H9 (cell line): ENCODE data around the gene KIF18B. TPM values are rescaled to one million over a fixed set of nuclear protein-coding genes. Genes with fewer than 3 reads are reported as not detected.
A peak's percentile ranks its signal among the peaks of the same experiment; 100 is the strongest.

Experiments
- DNase-seq: peaks from one replicate; pipeline ENCODE4 v3.0.0-alpha.2; 2017
- H2AFZ ChIP-seq: one replicate; pipeline ENCODE4 v1.6.1; 2013; ENCODE audit warnings: mild to moderate bottlenecking, low read length, control low read depth, moderate library complexity
- H2AK5ac ChIP-seq: 2 replicates; pipeline ENCODE4 v1.6.1; 2013; ENCODE audit warnings: low read length, control low read depth, mixed read lengths; ENCODE audit not compliant: insufficient read length
- H2BK120ac ChIP-seq: one replicate; pipeline ENCODE4 v1.6.1; 2013; ENCODE audit warnings: low read depth, mild to moderate bottlenecking, low read length, control low read depth, inconsistent platforms; ENCODE audit not compliant: poor library complexity, severe bottlenecking
- H2BK12ac ChIP-seq: 2 replicates; pipeline ENCODE4 v1.6.1; 2013; ENCODE audit warnings: low read length, control low read depth, mixed read lengths, low read depth; ENCODE audit not compliant: insufficient read length
- H2BK15ac ChIP-seq: 2 replicates; pipeline ENCODE4 v1.6.1; 2013; ENCODE audit warnings: low read depth, low read length, control low read depth
- H2BK20ac ChIP-seq: one replicate; pipeline ENCODE4 v1.6.1; 2013; ENCODE audit warnings: low read depth, mild to moderate bottlenecking, low read length, control low read depth, inconsistent platforms; ENCODE audit not compliant: poor library complexity, severe bottlenecking
- H2BK5ac ChIP-seq: 2 replicates; pipeline ENCODE4 v1.6.1; 2013; ENCODE audit warnings: low read length, control low read depth, mixed read lengths; ENCODE audit not compliant: insufficient read length
- H3K14ac ChIP-seq: 2 replicates; pipeline ENCODE4 v1.6.1; 2013; ENCODE audit warnings: low read length, control low read depth; ENCODE audit not compliant: insufficient read depth
- H3K18ac ChIP-seq: 2 replicates; pipeline ENCODE4 v1.6.1; 2013; ENCODE audit warnings: low read depth, mild to moderate bottlenecking, mixed read lengths, low read length, control low read depth; ENCODE audit not compliant: insufficient read length
- H3K23ac ChIP-seq: 2 replicates; pipeline ENCODE4 v1.6.1; 2013; ENCODE audit warnings: low read length, control low read depth, mixed read lengths, low read depth; ENCODE audit not compliant: insufficient read length
- H3K23me2 ChIP-seq: 2 replicates; pipeline ENCODE4 v1.6.1; 2013; ENCODE audit warnings: low read depth, mild to moderate bottlenecking, mixed read lengths, low read length, control low read depth; ENCODE audit not compliant: insufficient read length, poor library complexity, severe bottlenecking
- H3K27ac ChIP-seq: 2 replicates; pipeline ENCODE4 v1.5.1; 2013; ENCODE audit warnings: low read length, control low read depth, mixed read lengths, low read depth; ENCODE audit not compliant: insufficient read length
- H3K27me3 ChIP-seq: 2 replicates; pipeline ENCODE4 v1.6.1; 2013; ENCODE audit warnings: low read length, control low read depth, inconsistent platforms; ENCODE audit not compliant: insufficient read depth
- H3K4ac ChIP-seq: 2 replicates; pipeline ENCODE4 v1.6.1; 2013; ENCODE audit warnings: low read depth, mild to moderate bottlenecking, control low read depth, inconsistent platforms, low read length, moderate library complexity
- H3K4me1 ChIP-seq: 2 replicates; pipeline ENCODE4 v1.6.1; 2013; ENCODE audit warnings: low read length, control low read depth, inconsistent platforms; ENCODE audit not compliant: insufficient read depth
- H3K4me2 ChIP-seq: 2 replicates; pipeline ENCODE4 v1.6.1; 2013; ENCODE audit warnings: low read length, control low read depth, mixed read lengths; ENCODE audit not compliant: insufficient read length, insufficient read depth
- H3K56ac ChIP-seq: 2 replicates; pipeline ENCODE4 v1.6.1; 2013; ENCODE audit warnings: low read depth, mild to moderate bottlenecking, mixed read lengths, low read length, control low read depth; ENCODE audit not compliant: insufficient read length
- H3K79me1 ChIP-seq: 2 replicates; pipeline ENCODE4 v1.6.1; 2013; ENCODE audit warnings: low read depth, mild to moderate bottlenecking, moderate library complexity, low read length, control low read depth, inconsistent platforms; ENCODE audit not compliant: insufficient read depth, poor library complexity, severe bottlenecking
- H3K79me2 ChIP-seq: 2 replicates; pipeline ENCODE4 v1.6.1; 2013; ENCODE audit warnings: low read length, control low read depth, inconsistent platforms; ENCODE audit not compliant: insufficient read depth
- H3K9ac ChIP-seq: 2 replicates; pipeline ENCODE4 v1.6.1; 2013; ENCODE audit warnings: low read length, control low read depth, mixed read lengths; ENCODE audit not compliant: insufficient read length; ENCODE audit errors: extremely low read depth
- H3K9me3 ChIP-seq: one replicate; pipeline ENCODE4 v1.6.1; 2013; ENCODE audit warnings: low read depth, low read length, inconsistent platforms; ENCODE audit not compliant: control insufficient read depth
- H3T11ph ChIP-seq: one replicate; pipeline ENCODE4 v1.6.1; 2013; ENCODE audit warnings: mild to moderate bottlenecking, low read length, control low read depth, inconsistent platforms
- H4K20me1 ChIP-seq: one replicate; pipeline ENCODE4 v1.6.1; 2013; ENCODE audit not compliant: control insufficient read depth, insufficient read length, insufficient read depth
- H4K5ac ChIP-seq: 2 replicates; pipeline ENCODE4 v1.6.1; 2013; ENCODE audit warnings: low read depth, mild to moderate bottlenecking, mixed read lengths, low read length, control low read depth; ENCODE audit not compliant: insufficient read length
- H4K8ac ChIP-seq: replicated peaks from 2 replicates; pipeline ENCODE4 v1.6.1; 2013; ENCODE audit warnings: low read length, control low read depth, mixed read lengths, low read depth; ENCODE audit not compliant: insufficient read length
- H4K91ac ChIP-seq: 2 replicates; pipeline ENCODE4 v1.6.1; 2013; ENCODE audit warnings: low read depth, mild to moderate bottlenecking, moderate library complexity, mixed read lengths, low read length, control low read depth; ENCODE audit not compliant: insufficient read length
- H3K27ac Mint-ChIP-seq, 3 experiments: 2 replicates in 2 of 3; 3 replicates in 1 of 3; pipeline ENCODE4 v1.8.0; 2020 to 2021; ENCODE audit warnings: mixed read lengths in 3 of 3, mild to moderate bottlenecking in 1 of 3, moderate library complexity in 1 of 3
- H3K27me3 Mint-ChIP-seq: 2 replicates; pipeline ENCODE4 v1.8.0; 2021; ENCODE audit warnings: low read depth, mild to moderate bottlenecking, moderate library complexity, mixed read lengths
- H3K36me3 Mint-ChIP-seq, 3 experiments: 2 replicates in 2 of 3; 3 replicates in 1 of 3; pipeline ENCODE4 v1.8.0; 2020 to 2021; ENCODE audit warnings: low read depth in 3 of 3, mixed read lengths in 3 of 3; ENCODE audit not compliant: insufficient read depth in 1 of 3
- H3K4me1 Mint-ChIP-seq, 2 experiments: 2 replicates each; pipeline ENCODE4 v1.8.0; 2020; ENCODE audit warnings: mixed read lengths in 2 of 2
- H3K4me3 Mint-ChIP-seq, 2 experiments: 2 replicates in 1 of 2; 3 replicates in 1 of 2; pipeline ENCODE4 v1.8.0; 2020 to 2021; ENCODE audit warnings: mild to moderate bottlenecking in 2 of 2, mixed read lengths in 2 of 2, moderate library complexity in 1 of 2
- H3K9me3 Mint-ChIP-seq, 2 experiments: 2 replicates in 1 of 2; 3 replicates in 1 of 2; pipeline ENCODE4 v1.8.0; 2020; ENCODE audit warnings: mild to moderate bottlenecking in 2 of 2, mixed read lengths in 2 of 2, moderate library complexity in 1 of 2
- CTCF ChIP-seq: fragments of 200-600 bp; sonication (generic); conservative IDR thresholded peaks from 3 replicates; pipeline ENCODE4 v1.8.0; 2021; ENCODE audit warnings: antibody characterized with exemption, mild to moderate bottlenecking
- WGBS: extraction: QIAGEN DNeasy Blood & Tissue Kit; methylation state at CpG from one replicate; pipeline ENCODE4 v1.1.7; 2013; ENCODE audit warnings: missing lambda C conversion rate, low lambda C conversion rate, mixed read lengths; ENCODE audit not compliant: insufficient read length; ENCODE audit errors: extremely low coverage; 5-methylcytosine and 5-hydroxymethylcytosine counted together
- total RNA-seq: library from RNA; stranded (reverse); gene quantifications from 2 replicates; pipeline ENCODE4 v1.2.1, GENCODE V29; 2021

The KIF18B gene
- total RNA-seq, 1 experiment from 2014 or later, result 51.8 TPM

GRCh38 chr17:44912763-44913544, 34.6 kb downstream of the KIF18B start:
- Histone ChIP-seq H3K27ac (no peak overlapping the region), H3T11ph (no peak overlapping the region), H3K4me1 (peaks cover 2% of the 10 kb centered on the region; the same call in 1 of the 2 replicates), H3K79me2 (no peaks in the 10 kb centered on the region), H4K91ac (no peak overlapping the region), H2BK20ac (no peak overlapping the region), H3K4ac (no peak overlapping the region), H4K8ac (no peak overlapping the region), H2BK12ac (no peak overlapping the region), H3K14ac (no peak overlapping the region), H3K56ac (no peak overlapping the region), H2BK5ac (no peak overlapping the region), H3K4me2 (no peak overlapping the region), H3K9ac (no peak overlapping the region), H4K20me1 (no peaks in the 10 kb centered on the region), H3K18ac (no peak overlapping the region), H3K23ac (no peak overlapping the region), H3K27me3 (peaks cover 2% of the 10 kb centered on the region; the same call in 1 of the 2 replicates), H2BK15ac (no peak overlapping the region), H3K9me3 (no peaks in the 10 kb centered on the region), H2BK120ac (no peak overlapping the region), H2AK5ac (no peak overlapping the region), H3K23me2 (peaks cover 6% of the 10 kb centered on the region), H2AFZ (no peak overlapping the region), H3K79me1 (no peaks in the 10 kb centered on the region), H4K5ac (no peak overlapping the region)
- peaks cover 52% of the 10 kb centered on the region for H3K27me3 Mint-ChIP-seq
- no CpG with 5 or more reads among the region's 14 CpGs for WGBS
- H3K4me3 Mint-ChIP-seq, result peak overlapping the region in 1 of 2 experiments; percentile 6; a peak in 1 of 5 replicates
- no peak overlapping the region for H3K27ac Mint-ChIP-seq
- H3K9me3 Mint-ChIP-seq, result no peaks in the 10 kb centered on the region
- no peak for TF ChIP-seq CTCF
- no peaks in the 10 kb centered on the region for H3K36me3 Mint-ChIP-seq
- DNase-seq, result no peak
- peaks cover 8 to 10% of the 10 kb centered on the region in 2 experiments; a peak in 3 of 4 replicates for H3K4me1 Mint-ChIP-seq
